A673 (cell line): ENCODE data around the gene ANKS1B.

ENCODE experiments used
- CTCF ChIP-seq: fragments of 300-800, 200-600 bp; sonication (generic); conservative IDR thresholded peaks from 2 replicates; pipeline ENCODE4 v1.5.1; 2017; ENCODE audit warnings: low read depth, mild to moderate bottlenecking, antibody characterized with exemption, low read length, moderate library complexity, mixed read lengths
- EZH2 ChIP-seq: fragments of 200-600 bp; sonication (generic); IDR thresholded peaks from 2 replicates; pipeline ENCODE4 v1.6.1; 2017; ENCODE audit warnings: borderline replicate concordance, low read depth, mild to moderate bottlenecking, mixed read lengths, antibody characterized with exemption, low read length; ENCODE audit not compliant: poor library complexity, severe bottlenecking

DNA sequence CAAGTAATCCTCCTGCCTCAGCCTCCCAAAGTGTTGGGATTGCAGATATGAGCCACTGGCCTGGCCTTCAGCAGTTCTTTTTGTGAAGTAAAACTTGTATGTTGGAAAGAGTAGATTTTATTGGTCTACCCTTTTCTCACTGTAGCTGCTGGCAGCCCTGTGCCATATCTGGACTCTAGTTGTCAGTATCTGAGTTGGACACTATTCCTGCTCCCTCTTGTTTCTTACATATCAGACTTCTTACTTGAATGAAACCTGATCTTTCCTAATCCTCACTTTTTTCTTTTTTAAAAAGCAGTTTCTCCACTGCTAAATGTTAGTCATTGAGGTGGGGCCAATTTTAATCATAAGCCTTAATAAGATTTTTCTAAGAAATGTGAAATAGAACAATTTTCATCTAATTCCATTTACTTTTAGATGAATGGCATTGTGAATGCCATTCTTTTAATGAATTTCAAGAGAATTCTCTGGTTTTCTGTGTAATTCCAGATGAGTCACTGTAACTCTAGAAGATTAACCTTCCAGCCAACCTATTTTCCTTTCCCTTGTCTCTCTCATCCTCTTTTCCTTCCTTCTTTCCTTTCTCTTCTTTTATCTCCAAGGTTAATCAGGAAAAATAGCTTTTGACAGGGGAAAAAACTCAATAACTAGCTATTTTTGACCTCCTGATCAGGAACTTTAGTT lies 1250.9 kb downstream of the ANKS1B start:
- TF ChIP-seq EZH2 (no peak), CTCF (no peak)
